ENCODE measurements around the gene ZNF217. TPM values are rescaled to one million over a fixed set of nuclear protein-coding genes. Genes with fewer than 3 reads are reported as not detected.

Gene ZNF217
- polyA plus RNA-seq, 1 experiment: 16.6 TPM

GRCh38 chr20:53579266-53579580, 14.4 kb downstream of the ZNF217 start:
- ChIA-PET POLR2A (interaction anchor here (0.8 to 1.5 kb wide), 3 partner anchors 174 to 360 kb away, joined by 3 read pairs; no protein-coding TSS in a partner anchor), CTCF (interaction anchor here (0.5 to 10.9 kb wide), 10 partner anchors 37 to 1399 kb away, joined by 3 to 154 read pairs (median 6); no protein-coding TSS in a partner anchor)
- Histone ChIP-seq H3K27me3 (ENCODE audit: control insufficient read depth, insufficient read depth, low read length) (no peaks in the 10 kb centered on the region), H3K9me3 (ENCODE audit: control insufficient read depth, insufficient read depth, low read length) (no peaks in the 10 kb centered on the region), H3K4me3 (ENCODE audit: low read depth, low read length) (peak overlapping the region; percentile 31; the same call in 1 of the 2 replicates), H3K27ac (ENCODE audit: low read depth, low read length) (peak overlapping the region; percentile 11)
- TF ChIP-seq CTCF (IDR thresholded peaks at IDR 0.05; ENCODE audit: low read depth, low read length): no peak
- DNase-seq (ENCODE audit: low read depth, low spot score): no peak

- no peak overlapping the region for H3K27ac ChIP-seq (ENCODE audit: low read depth, low read length)
- peak overlapping the region; percentile 31; the same call in 1 of the 2 replicates for H3K4me3 ChIP-seq (ENCODE audit: low read depth, low read length)
- H3K27me3 ChIP-seq (ENCODE audit: control insufficient read depth, insufficient read depth, low read length): no peaks in the 10 kb centered on the region
- peak; percentile 83 for TF ChIP-seq CTCF (IDR thresholded peaks at IDR 0.05; ENCODE audit: low read depth, low read length)
- ChIA-PET POLR2A (interaction anchor here (0.9 kb wide), 1 partner anchor 361 kb away, joined by 3 read pairs; no protein-coding TSS in a partner anchor), CTCF (interaction anchor here (0.5 to 10.9 kb wide), 21 partner anchors 11 to 516 kb away, joined by 3 to 154 read pairs (median 5); no protein-coding TSS in a partner anchor)
- no peaks in the 10 kb centered on the region for H3K9me3 ChIP-seq (ENCODE audit: control insufficient read depth, insufficient read depth, low read length)
- DNase-seq (ENCODE audit: low read depth, low spot score): peak; percentile 77
These were observed 15.0 kb downstream of the ZNF217 start for GRCh38 chr20:53578492-53579222.

- Histone ChIP-seq H3K27ac (ENCODE audit: low read depth, low read length) (no peak overlapping the region), H3K4me3 (ENCODE audit: low read depth, low read length) (no peak overlapping the region), H3K27me3 (ENCODE audit: control insufficient read depth, insufficient read depth, low read length) (no peaks in the 10 kb centered on the region), H3K9me3 (ENCODE audit: control insufficient read depth, insufficient read depth, low read length) (no peaks in the 10 kb centered on the region)
- no peak for TF ChIP-seq CTCF (IDR thresholded peaks at IDR 0.05; ENCODE audit: low read depth, low read length)
- DNase-seq (ENCODE audit: low read depth, low spot score): no peak
- ChIA-PET POLR2A (no interaction called here), CTCF (interaction anchor here (0.5 to 10.9 kb wide), 8 partner anchors 10 to 367 kb away, joined by 3 to 154 read pairs (median 6); no protein-coding TSS in a partner anchor)
These were observed 16.9 kb downstream of the ZNF217 start for GRCh38 chr20:53576586-53577318.

- no peaks in the 10 kb centered on the region for H3K27me3 ChIP-seq (ENCODE audit: control insufficient read depth, insufficient read depth, low read length)
- no peak overlapping the region for H3K27ac ChIP-seq (ENCODE audit: low read depth, low read length)
- no peak overlapping the region for H3K4me3 ChIP-seq (ENCODE audit: low read depth, low read length)
- TF ChIP-seq CTCF (IDR thresholded peaks at IDR 0.05; ENCODE audit: low read depth, low read length): no peak
- no peak for DNase-seq (ENCODE audit: low read depth, low spot score)
- POLR2A ChIA-PET: no interaction called here
- CTCF ChIA-PET: interaction anchor here (0.5 to 10.9 kb wide), 3 partner anchors 15 to 361 kb away, joined by 3 to 154 read pairs (median 6); no protein-coding TSS in a partner anchor
- H3K9me3 ChIP-seq (ENCODE audit: control insufficient read depth, insufficient read depth, low read length): no peaks in the 10 kb centered on the region
These were observed 17.5 kb downstream of the ZNF217 start for GRCh38 chr20:53576195-53576580.
